Ascending aorta (tissue), 2 donors: Measurements from ENCODE around the gene TBC1D28. TPM values are rescaled to one million over a fixed set of nuclear protein-coding genes. Genes with fewer than 3 reads are reported as not detected.
"Not testable (repeated sequence)": the region's sequence is repeated elsewhere in the genome, so short reads cannot be mapped to it uniquely, and the experiment has no call there.

Experiments
- DNase-seq, 2 donors: peaks; one replicate each; pipeline ENCODE4 v3.0.0-alpha.2; 2019; ENCODE audit warnings: low spot score in 2 of 2
- H3K27ac ChIP-seq, 2 donors: fragments of 200-600 bp; sonication (generic); one replicate each; pipeline ENCODE4 v1.5.1; 2016 to 2017; ENCODE audit warnings: mild to moderate bottlenecking in 1 of 2
- H3K27me3 ChIP-seq: fragments of 200-600 bp; sonication (generic); one replicate; pipeline ENCODE4 v1.5.1; 2017
- H3K36me3 ChIP-seq, 2 donors: fragments of 200-600 bp; sonication (generic); one replicate each; pipeline ENCODE4 v1.5.1; 2016
- H3K4me1 ChIP-seq, 2 donors: fragments of 200-600 bp; sonication (generic); one replicate each; pipeline ENCODE4 v1.5.1; 2016 to 2017; ENCODE audit warnings: mild to moderate bottlenecking in 1 of 2
- H3K4me3 ChIP-seq, 2 donors: fragments of 200-600 bp; sonication (generic); one replicate each; pipeline ENCODE4 v1.5.1; 2016 to 2017; ENCODE audit warnings: mild to moderate bottlenecking in 1 of 2
- H3K9me3 ChIP-seq, 2 donors: fragments of 200-600 bp; sonication (generic); one replicate each; pipeline ENCODE4 v1.5.1; 2016
- intact Hi-C: fragments of 100-400 bp; cut with DNase I; formaldehyde crosslinking; loops from one replicate; pipeline ENCODE4 v1.15.1; 2023
- total RNA-seq: library from RNA; depleted of rRNA; stranded (reverse); fragments of >200 nt; gene quantifications from one replicate; pipeline ENCODE4 v1.1.0, GENCODE V29; 2016

TBC1D28 gene
- not detected for total RNA-seq

GRCh38 chr17:18644291-18644690 lies at the start of gene TBC1D28:
Gene TBC1D28, minus strand, starts transcription at chr17:18644391. Its CDS starts 3,039 bp downstream, at chr17:18641352.
- intact Hi-C loops, H3K36me3 ChIP-seq: not testable (repeated sequence)

GRCh38 chr17:18682668-18683067 lies 38.5 kb upstream of the TBC1D28 start:
- H3K36me3 ChIP-seq, H3K27ac ChIP-seq, intact Hi-C loops, DNase-seq, H3K9me3 ChIP-seq, H3K4me1 ChIP-seq, H3K27me3 ChIP-seq: not testable (repeated sequence)
- H3K4me3 ChIP-seq, result peak overlapping the region; percentile 55 to 71

More at GRCh38 chr17:18644291-18644690, at the start of gene TBC1D28:
- not testable (repeated sequence) for H3K4me1 ChIP-seq, H3K4me3 ChIP-seq, H3K27me3 ChIP-seq, H3K27ac ChIP-seq, H3K9me3 ChIP-seq, DNase-seq

GRCh38 chr17:18681767-18682571 lies 37.8 kb upstream of the TBC1D28 start, which contains the start of gene FOXO3B:
Gene FOXO3B, minus strand, starts transcription at chr17:18682314. Its CDS starts 663 bp downstream, at chr17:18681651.
- intact Hi-C loops, H3K27me3 ChIP-seq, H3K36me3 ChIP-seq, H3K4me1 ChIP-seq, H3K9me3 ChIP-seq: not testable (repeated sequence)
- DNase-seq, result peak; percentile 67 to 96
- Histone ChIP-seq H3K27ac (peak within 1 kb of the TSS in 1 of 2 donors; percentile 38), H3K4me3 (peak within 1 kb of the TSS; percentile 55 to 71)

GRCh38 chr17:18677381-18677780 lies 33.2 kb upstream of the TBC1D28 start:
- intact Hi-C loops, H3K27me3 ChIP-seq, DNase-seq, H3K4me1 ChIP-seq, H3K4me3 ChIP-seq, H3K9me3 ChIP-seq, H3K27ac ChIP-seq: not testable (repeated sequence)
- peaks cover 5 to 11% of the 10 kb centered on the region in 2 donors for H3K36me3 ChIP-seq

GRCh38 chr17:18676928-18677327 lies 32.7 kb upstream of the TBC1D28 start:
- H3K27me3 ChIP-seq, DNase-seq, H3K9me3 ChIP-seq, intact Hi-C loops, H3K4me3 ChIP-seq, H3K27ac ChIP-seq, H3K4me1 ChIP-seq: not testable (repeated sequence)
- peaks cover 7 to 15% of the 10 kb centered on the region in 2 donors for H3K36me3 ChIP-seq

- H3K27me3 ChIP-seq, DNase-seq, H3K4me1 ChIP-seq, intact Hi-C loops, H3K4me3 ChIP-seq, H3K27ac ChIP-seq: not testable (repeated sequence)
- Histone ChIP-seq H3K9me3 (peaks cover 0 to 17% of the 10 kb centered on the region in 2 donors), H3K36me3 (peaks cover 18 to 40% of the 10 kb centered on the region in 2 donors)
Observed at GRCh38 chr17:18672395-18673227, 28.4 kb upstream of the TBC1D28 start.

GRCh38 chr17:18668625-18669024 lies 24.4 kb upstream of the TBC1D28 start:
- Histone ChIP-seq H3K36me3 (peaks cover 18 to 31% of the 10 kb centered on the region in 2 donors), H3K9me3 (peaks cover 4 to 36% of the 10 kb centered on the region in 2 donors)
- H3K27me3 ChIP-seq, H3K27ac ChIP-seq, intact Hi-C loops, H3K4me3 ChIP-seq, H3K4me1 ChIP-seq, DNase-seq: not testable (repeated sequence)

- peaks cover 13 to 31% of the 10 kb centered on the region in 2 donors for H3K36me3 ChIP-seq
Observed at GRCh38 chr17:18667535-18667934, 23.3 kb upstream of the TBC1D28 start.

GRCh38 chr17:18666326-18666725 lies 22.1 kb upstream of the TBC1D28 start:
- H3K4me3 ChIP-seq, intact Hi-C loops, H3K27me3 ChIP-seq, DNase-seq, H3K4me1 ChIP-seq, H3K27ac ChIP-seq: not testable (repeated sequence)
- peaks cover 23 to 59% of the 10 kb centered on the region in 2 donors for H3K9me3 ChIP-seq
- peaks cover 6 to 22% of the 10 kb centered on the region in 2 donors for H3K36me3 ChIP-seq

More at GRCh38 chr17:18667535-18667934, 23.3 kb upstream of the TBC1D28 start:
- intact Hi-C loops, H3K27me3 ChIP-seq, DNase-seq, H3K27ac ChIP-seq, H3K4me3 ChIP-seq, H3K4me1 ChIP-seq: not testable (repeated sequence)
- peaks cover 13 to 47% of the 10 kb centered on the region in 2 donors for H3K9me3 ChIP-seq

- intact Hi-C loops, H3K27ac ChIP-seq, H3K36me3 ChIP-seq, DNase-seq, H3K4me3 ChIP-seq, H3K27me3 ChIP-seq, H3K4me1 ChIP-seq: not testable (repeated sequence)
- peaks cover 27 to 58% of the 10 kb centered on the region in 2 donors for H3K9me3 ChIP-seq
Observed at GRCh38 chr17:18661924-18662624, 17.9 kb upstream of the TBC1D28 start.

GRCh38 chr17:18650094-18650493 lies 5.9 kb upstream of the TBC1D28 start:
- H3K27ac ChIP-seq, H3K9me3 ChIP-seq, H3K4me1 ChIP-seq, H3K36me3 ChIP-seq, H3K4me3 ChIP-seq, intact Hi-C loops, H3K27me3 ChIP-seq, DNase-seq: not testable (repeated sequence)

- intact Hi-C loops, H3K36me3 ChIP-seq, H3K9me3 ChIP-seq, DNase-seq, H3K4me3 ChIP-seq, H3K27me3 ChIP-seq, H3K27ac ChIP-seq, H3K4me1 ChIP-seq: not testable (repeated sequence)
Observed at GRCh38 chr17:18643124-18643523, 1.1 kb downstream of the TBC1D28 start.

- H3K27ac ChIP-seq, H3K4me1 ChIP-seq, H3K27me3 ChIP-seq, DNase-seq, H3K9me3 ChIP-seq, intact Hi-C loops, H3K36me3 ChIP-seq, H3K4me3 ChIP-seq: not testable (repeated sequence)
Observed at GRCh38 chr17:18638357-18638756, 5.8 kb downstream of the TBC1D28 start.
